CD4-positive, alpha-beta T cell treated with Interferon gamma for 1 hour (primary cell): ENCODE measurements around the gene GTPBP8.

Experiments
- DNase-seq: peaks from one replicate; pipeline ENCODE4 v3.0.0-alpha.2; 2020

Gene GTPBP8

GRCh38 chr3:112990672-112991602 lies at the start of gene GTPBP8:
Gene GTPBP8 (plus strand): TSS chr3:112990984. CDS start chr3:112991000, 16 bp downstream.
- DNase-seq, result peak; percentile 87

- DNase-seq, result no peak
These were observed 42.4 kb upstream of the GTPBP8 start for GRCh38 chr3:112948346-112948838.

GRCh38 chr3:112956351-112956750 lies 34.4 kb upstream of the GTPBP8 start:
- DNase-seq, result no peak

GRCh38 chr3:112958811-112959560 lies 31.8 kb upstream of the GTPBP8 start:
- DNase-seq, result no peak

GRCh38 chr3:112963683-112964082 lies 27.1 kb upstream of the GTPBP8 start:
- DNase-seq, result no peak

- DNase-seq, result no peak
These were observed 25.1 kb upstream of the GTPBP8 start for GRCh38 chr3:112965656-112966055.

GRCh38 chr3:112966633-112967032 lies 24.2 kb upstream of the GTPBP8 start:
- no peak for DNase-seq

- no peak for DNase-seq
These were observed 23.4 kb upstream of the GTPBP8 start for GRCh38 chr3:112967425-112967824.

- no peak for DNase-seq
These were observed 23.0 kb upstream of the GTPBP8 start for GRCh38 chr3:112967828-112968227.

- DNase-seq, result no peak
These were observed 18.6 kb upstream of the GTPBP8 start for GRCh38 chr3:112972158-112972557.

GRCh38 chr3:112973325-112974177 lies 17.2 kb upstream of the GTPBP8 start:
- peak; percentile 11 for DNase-seq

- no peak for DNase-seq
These were observed 16.6 kb upstream of the GTPBP8 start for GRCh38 chr3:112974178-112974517.

- DNase-seq, result no peak
These were observed 15.9 kb upstream of the GTPBP8 start, which contains the start of gene CD200R1 for GRCh38 chr3:112974894-112975293. Gene CD200R1 (minus strand): TSS chr3:112975103. CDS start chr3:112974857, 246 bp downstream.

GRCh38 chr3:112976001-112976400 lies 14.8 kb upstream of the GTPBP8 start:
- no peak for DNase-seq

GRCh38 chr3:112976953-112977352 lies 13.8 kb upstream of the GTPBP8 start:
- DNase-seq, result no peak

GRCh38 chr3:112979244-112979832 lies 11.4 kb upstream of the GTPBP8 start:
- DNase-seq, result no peak

GRCh38 chr3:112980080-112980479 lies 10.7 kb upstream of the GTPBP8 start:
- DNase-seq, result no peak

- no peak for DNase-seq
These were observed 8.1 kb upstream of the GTPBP8 start for GRCh38 chr3:112982710-112983109.

- DNase-seq, result no peak
These were observed 6.3 kb upstream of the GTPBP8 start for GRCh38 chr3:112984485-112984884.

- DNase-seq, result no peak
These were observed 3.0 kb upstream of the GTPBP8 start for GRCh38 chr3:112987710-112988334.

GRCh38 chr3:112995800-112996199 lies 5.0 kb downstream of the GTPBP8 start:
- DNase-seq, result no peak

GRCh38 chr3:113000691-113001090 lies 9.9 kb downstream of the GTPBP8 start:
- no peak for DNase-seq
